ENCODE data around the gene SH3TC2.

SH3TC2 gene

GRCh38 chr5:148957591-148958202, 105.2 kb downstream of the SH3TC2 start:
- H3K27ac ChIP-seq (ENCODE audit: low read depth, low read length), result no peak overlapping the region

DNA sequence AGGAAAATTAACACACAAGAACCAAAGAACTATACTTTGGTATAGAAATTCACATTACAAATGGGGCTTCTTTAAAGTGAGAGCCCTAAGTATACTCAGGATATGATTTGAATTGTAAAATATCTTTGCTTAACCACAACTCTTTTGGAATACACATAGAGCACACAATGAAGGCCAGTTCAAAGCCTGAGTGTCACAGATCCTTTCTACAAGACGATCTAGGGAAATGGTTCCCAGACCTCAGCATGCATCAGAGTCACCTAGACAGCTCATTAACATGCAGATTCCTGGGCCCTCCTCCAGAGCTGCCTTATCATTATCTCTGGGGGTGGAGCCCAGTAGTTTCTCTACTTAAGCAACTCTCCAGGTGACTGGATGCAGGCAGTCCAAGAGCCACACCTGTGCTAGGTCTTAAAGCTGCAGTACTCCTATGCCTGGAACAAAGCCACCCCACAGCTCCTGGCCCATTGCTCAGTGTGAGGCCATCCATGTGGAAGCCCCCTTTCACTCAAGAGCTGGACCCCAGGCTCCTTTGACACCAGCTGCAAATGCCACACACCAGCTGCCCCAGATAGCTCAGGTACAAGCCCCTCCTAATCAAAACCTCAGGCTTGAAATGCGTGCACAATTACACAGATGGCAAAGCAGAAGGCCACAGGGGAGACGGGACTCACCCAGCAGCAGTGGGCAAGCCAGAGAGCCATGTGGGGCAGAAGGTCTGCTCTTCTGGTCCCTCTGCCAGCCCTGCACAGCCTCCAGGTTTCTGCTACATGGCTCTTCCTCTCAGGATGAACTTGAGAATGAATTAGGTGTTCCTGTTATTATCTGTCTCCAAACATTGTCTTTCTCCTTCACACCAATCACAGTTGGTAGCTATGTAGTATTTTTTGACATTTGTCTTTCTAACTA, 106.1 kb downstream of the SH3TC2 start:
- no peaks in the 10 kb centered on the region for H3K9me3 ChIP-seq (ENCODE audit: control insufficient read depth in 1 of 2, low read length in 2 of 2)
- no peak overlapping the region for H3K27ac ChIP-seq (ENCODE audit: low read depth, low read length)
- no peaks in the 10 kb centered on the region for H3K27me3 ChIP-seq (ENCODE audit: control insufficient read depth in 1 of 2, insufficient read depth in 2 of 2, low read length in 2 of 2)
- H3K9ac ChIP-seq (ENCODE audit: low read depth in 1 of 2, low read length in 2 of 2), result no peak overlapping the region
- no peak overlapping the region for H3K4me3 ChIP-seq (ENCODE audit: low read depth in 1 of 2, low read length in 2 of 2)
- no peaks in the 10 kb centered on the region for H3K36me3 ChIP-seq (ENCODE audit: control insufficient read depth in 1 of 2, insufficient read depth in 2 of 2, low read length in 2 of 2)
- no peaks in the 10 kb centered on the region for H3K4me1 ChIP-seq (ENCODE audit: control insufficient read depth in 1 of 2, insufficient read depth in 2 of 2, low read length in 2 of 2)

More at GRCh38 chr5:148957591-148958202, 105.2 kb downstream of the SH3TC2 start:
- H3K9ac ChIP-seq (ENCODE audit: low read depth in 1 of 2, low read length in 2 of 2), result no peak overlapping the region
- no peaks in the 10 kb centered on the region for H3K27me3 ChIP-seq (ENCODE audit: control insufficient read depth in 1 of 2, insufficient read depth in 2 of 2, low read length in 2 of 2)
- H3K4me1 ChIP-seq (ENCODE audit: control insufficient read depth in 1 of 2, insufficient read depth in 2 of 2, low read length in 2 of 2), result no peaks in the 10 kb centered on the region
- no peaks in the 10 kb centered on the region for H3K36me3 ChIP-seq (ENCODE audit: control insufficient read depth in 1 of 2, insufficient read depth in 2 of 2, low read length in 2 of 2)
- no peak overlapping the region for H3K4me3 ChIP-seq (ENCODE audit: low read depth in 1 of 2, low read length in 2 of 2)
- H3K9me3 ChIP-seq (ENCODE audit: control insufficient read depth in 1 of 2, low read length in 2 of 2), result no peaks in the 10 kb centered on the region
